Measurements from ENCODE around the gene ZNF398.

Gene ZNF398

DNA sequence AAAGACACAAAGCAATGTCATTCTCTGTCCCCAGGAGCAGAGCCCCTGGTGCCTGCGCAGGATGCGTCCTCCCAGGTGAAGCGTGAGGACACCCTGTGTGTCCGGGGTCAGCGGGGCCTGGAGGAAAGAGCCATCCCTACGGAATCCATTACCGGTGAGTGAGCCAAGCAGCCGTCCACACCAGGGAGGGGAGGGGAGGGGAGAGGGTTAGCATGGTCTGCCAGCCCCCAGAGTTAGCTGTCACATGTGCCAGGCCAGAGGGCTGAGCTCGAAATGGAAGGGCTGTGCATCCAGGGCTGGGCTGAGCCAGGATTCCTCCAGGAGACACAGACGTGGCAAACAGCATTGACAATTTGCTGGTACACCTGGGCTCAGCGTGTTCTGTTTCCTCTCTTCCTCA, 63.3 kb downstream of the ZNF398 start:
- no peaks in the 10 kb centered on the region for H3K27me3 ChIP-seq (ENCODE audit: control insufficient read depth in 1 of 2, insufficient read depth in 1 of 2, low read length in 2 of 2)
- no peak overlapping the region for H2AFZ ChIP-seq (ENCODE audit: low read depth, low read length)
- no peak overlapping the region for H4K8ac ChIP-seq (ENCODE audit: low read length)
- H3K4me1 ChIP-seq (ENCODE audit: control insufficient read depth, insufficient read depth, low read depth, low read length): peaks cover under 1% of the 10 kb centered on the region
- H3K4me2 ChIP-seq (ENCODE audit: low read length, poor library complexity, severe bottlenecking): no peak overlapping the region
- H3K14ac ChIP-seq (ENCODE audit: low read length in 2 of 2): no peak overlapping the region
- DNase-seq: no peak
- no peak overlapping the region for H3K4me3 ChIP-seq (ENCODE audit: insufficient read depth in 1 of 2, low read depth in 1 of 2, low read length in 2 of 2)
- no peak overlapping the region for H2AK5ac ChIP-seq (ENCODE audit: low read length, severe bottlenecking)
- no peak overlapping the region for H3K4ac ChIP-seq (ENCODE audit: low read depth in 1 of 2, low read length in 2 of 2)
- no peak overlapping the region for H3K18ac ChIP-seq (ENCODE audit: low read depth in 1 of 2, low read length in 2 of 2)
- peaks cover 77 to 94% of the 10 kb centered on the region in 2 experiments for H3K36me3 ChIP-seq (ENCODE audit: control insufficient read depth in 1 of 2, insufficient read depth in 2 of 2, low read depth in 1 of 2, low read length in 2 of 2)
- H2BK5ac ChIP-seq (ENCODE audit: low read depth, low read length, poor library complexity, severe bottlenecking): no peak overlapping the region
- H2BK15ac ChIP-seq (ENCODE audit: low read depth, poor library complexity, severe bottlenecking): no peak overlapping the region
- H3K23ac ChIP-seq (ENCODE audit: low read length in 2 of 2): no peak overlapping the region
- H2BK120ac ChIP-seq (ENCODE audit: low read depth, low read length): no peak overlapping the region
- H3K27ac ChIP-seq (ENCODE audit: low read length, poor library complexity, severe bottlenecking): no peak overlapping the region
- H3K9ac ChIP-seq (ENCODE audit: low read length): no peak overlapping the region
- no peak overlapping the region for H4K91ac ChIP-seq (ENCODE audit: low read length)
- H2BK12ac ChIP-seq (ENCODE audit: low read length in 2 of 2): no peak overlapping the region
- no peaks in the 10 kb centered on the region for H3K9me3 ChIP-seq (ENCODE audit: control insufficient read depth, low read length)
- 98% methylated on average over 10 of the region's 11 CpGs for WGBS
- peaks cover 41% of the 10 kb centered on the region for H3K79me1 ChIP-seq (replicated peaks; ENCODE audit: low read length, poor library complexity, severe bottlenecking)

- H2BK5ac ChIP-seq (ENCODE audit: low read depth, low read length, poor library complexity, severe bottlenecking): no peak overlapping the region
- H3K4me3 ChIP-seq (ENCODE audit: insufficient read depth in 1 of 2, low read depth in 1 of 2, low read length in 2 of 2): no peak overlapping the region
- H3K4me1 ChIP-seq (ENCODE audit: control insufficient read depth, insufficient read depth, low read depth, low read length): peaks cover 2% of the 10 kb centered on the region
- no peak overlapping the region for H3K27ac ChIP-seq (ENCODE audit: low read length, poor library complexity, severe bottlenecking)
- H3K79me1 ChIP-seq (replicated peaks; ENCODE audit: low read length, poor library complexity, severe bottlenecking): peaks cover 40% of the 10 kb centered on the region
- H2BK15ac ChIP-seq (ENCODE audit: low read depth, poor library complexity, severe bottlenecking): no peak overlapping the region
- H3K18ac ChIP-seq (ENCODE audit: low read depth in 1 of 2, low read length in 2 of 2): no peak overlapping the region
- H3K23ac ChIP-seq (ENCODE audit: low read length in 2 of 2): no peak overlapping the region
- no peak overlapping the region for H3K9ac ChIP-seq (ENCODE audit: low read length)
- no peak overlapping the region for H2BK120ac ChIP-seq (ENCODE audit: low read depth, low read length)
- H2AK5ac ChIP-seq (ENCODE audit: low read length, severe bottlenecking): no peak overlapping the region
- peaks cover 76 to 99% of the 10 kb centered on the region in 2 experiments for H3K36me3 ChIP-seq (ENCODE audit: control insufficient read depth in 1 of 2, insufficient read depth in 2 of 2, low read depth in 1 of 2, low read length in 2 of 2)
- no peaks in the 10 kb centered on the region for H3K27me3 ChIP-seq (ENCODE audit: control insufficient read depth in 1 of 2, insufficient read depth in 1 of 2, low read length in 2 of 2)
- H4K91ac ChIP-seq (ENCODE audit: low read length): no peak overlapping the region
- DNase-seq: no peak
- H2BK12ac ChIP-seq (ENCODE audit: low read length in 2 of 2): no peak overlapping the region
- H2AFZ ChIP-seq (ENCODE audit: low read depth, low read length): no peak overlapping the region
- H4K8ac ChIP-seq (ENCODE audit: low read length): no peak overlapping the region
- H3K4me2 ChIP-seq (ENCODE audit: low read length, poor library complexity, severe bottlenecking): no peak overlapping the region
- no peaks in the 10 kb centered on the region for H3K9me3 ChIP-seq (ENCODE audit: control insufficient read depth, low read length)
- no peak overlapping the region for H3K4ac ChIP-seq (ENCODE audit: low read depth in 1 of 2, low read length in 2 of 2)
- no peak overlapping the region for H3K14ac ChIP-seq (ENCODE audit: low read length in 2 of 2)
- WGBS: 95% methylated on average over 7 of the region's 7 CpGs
Measured at GRCh38 chr7:149214020-149214720, 66.9 kb downstream of the ZNF398 start.

DNA sequence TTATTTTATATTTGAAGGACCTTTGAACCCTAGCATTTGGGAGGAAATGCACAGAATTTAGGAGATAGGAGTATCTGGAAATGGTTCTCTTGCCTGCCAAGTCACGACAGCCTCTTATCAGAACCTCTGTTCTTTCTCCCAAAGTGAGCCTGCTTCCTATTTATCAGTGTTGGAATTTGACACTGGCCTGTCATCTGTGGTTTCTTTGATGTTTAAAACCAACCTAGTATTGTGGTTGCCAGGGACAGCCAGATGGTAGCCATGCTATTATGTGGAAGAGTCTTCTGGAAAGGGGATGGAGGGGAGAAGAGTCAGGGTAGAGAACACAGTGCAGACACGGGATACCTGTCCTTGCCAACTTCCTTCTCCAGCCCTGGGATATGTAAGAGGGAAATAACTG, 69.1 kb downstream of the ZNF398 start:
- Histone ChIP-seq H3K4ac (ENCODE audit: low read depth in 1 of 2, low read length in 2 of 2) (no peak overlapping the region), H3K9me3 (ENCODE audit: control insufficient read depth, low read length) (no peaks in the 10 kb centered on the region), H3K36me3 (ENCODE audit: control insufficient read depth in 1 of 2, insufficient read depth in 2 of 2, low read depth in 1 of 2, low read length in 2 of 2) (peaks cover 77 to 92% of the 10 kb centered on the region in 2 experiments), H2AFZ (ENCODE audit: low read depth, low read length) (no peak overlapping the region), H3K14ac (ENCODE audit: low read length in 2 of 2) (no peak overlapping the region), H3K27ac (ENCODE audit: low read length, poor library complexity, severe bottlenecking) (no peak overlapping the region), H4K91ac (ENCODE audit: low read length) (no peak overlapping the region), H3K18ac (ENCODE audit: low read depth in 1 of 2, low read length in 2 of 2) (no peak overlapping the region), H2AK5ac (ENCODE audit: low read length, severe bottlenecking) (no peak overlapping the region), H3K4me1 (ENCODE audit: control insufficient read depth, insufficient read depth, low read depth, low read length) (peaks cover 9% of the 10 kb centered on the region), H2BK15ac (ENCODE audit: low read depth, poor library complexity, severe bottlenecking) (no peak overlapping the region), H3K23ac (ENCODE audit: low read length in 2 of 2) (no peak overlapping the region), H2BK5ac (ENCODE audit: low read depth, low read length, poor library complexity, severe bottlenecking) (no peak overlapping the region), H3K4me2 (ENCODE audit: low read length, poor library complexity, severe bottlenecking) (no peak overlapping the region), H3K4me3 (ENCODE audit: insufficient read depth in 1 of 2, low read depth in 1 of 2, low read length in 2 of 2) (no peak overlapping the region), H2BK12ac (ENCODE audit: low read length in 2 of 2) (no peak overlapping the region), H3K9ac (ENCODE audit: low read length) (no peak overlapping the region), H2BK120ac (ENCODE audit: low read depth, low read length) (no peak overlapping the region), H3K27me3 (ENCODE audit: control insufficient read depth in 1 of 2, insufficient read depth in 1 of 2, low read length in 2 of 2) (no peaks in the 10 kb centered on the region), H4K8ac (ENCODE audit: low read length) (no peak overlapping the region), H3K79me1 (replicated peaks; ENCODE audit: low read length, poor library complexity, severe bottlenecking) (peaks cover 30% of the 10 kb centered on the region)
- DNase-seq: no peak
- no CpG with 5 or more reads among the region's 2 CpGs for WGBS

- Histone ChIP-seq H3K36me3 (ENCODE audit: control insufficient read depth in 1 of 2, insufficient read depth in 2 of 2, low read depth in 1 of 2, low read length in 2 of 2) (peaks cover 83 to 88% of the 10 kb centered on the region in 2 experiments), H3K4me3 (ENCODE audit: insufficient read depth in 1 of 2, low read depth in 1 of 2, low read length in 2 of 2) (no peak overlapping the region), H2BK12ac (ENCODE audit: low read length in 2 of 2) (no peak overlapping the region), H3K9ac (ENCODE audit: low read length) (no peak overlapping the region), H3K18ac (ENCODE audit: low read depth in 1 of 2, low read length in 2 of 2) (no peak overlapping the region), H2BK15ac (ENCODE audit: low read depth, poor library complexity, severe bottlenecking) (no peak overlapping the region), H2BK120ac (ENCODE audit: low read depth, low read length) (no peak overlapping the region), H3K4me1 (ENCODE audit: control insufficient read depth, insufficient read depth, low read depth, low read length) (peaks cover 11% of the 10 kb centered on the region), H3K27me3 (ENCODE audit: control insufficient read depth in 1 of 2, insufficient read depth in 1 of 2, low read length in 2 of 2) (no peaks in the 10 kb centered on the region), H3K9me3 (ENCODE audit: control insufficient read depth, low read length) (no peaks in the 10 kb centered on the region), H2AK5ac (ENCODE audit: low read length, severe bottlenecking) (no peak overlapping the region), H3K4me2 (ENCODE audit: low read length, poor library complexity, severe bottlenecking) (no peak overlapping the region), H3K4ac (ENCODE audit: low read depth in 1 of 2, low read length in 2 of 2) (no peak overlapping the region), H3K27ac (ENCODE audit: low read length, poor library complexity, severe bottlenecking) (no peak overlapping the region), H2AFZ (ENCODE audit: low read depth, low read length) (no peak overlapping the region), H3K79me1 (replicated peaks; ENCODE audit: low read length, poor library complexity, severe bottlenecking) (peaks cover 33% of the 10 kb centered on the region), H3K14ac (ENCODE audit: low read length in 2 of 2) (no peak overlapping the region), H3K23ac (ENCODE audit: low read length in 2 of 2) (no peak overlapping the region), H4K8ac (ENCODE audit: low read length) (no peak overlapping the region), H2BK5ac (ENCODE audit: low read depth, low read length, poor library complexity, severe bottlenecking) (no peak overlapping the region), H4K91ac (ENCODE audit: low read length) (no peak overlapping the region)
- WGBS: 99% methylated on average over 6 of the region's 6 CpGs
- DNase-seq: no peak
Measured at GRCh38 chr7:149217570-149217969, 70.3 kb downstream of the ZNF398 start.

Measured in mesenchymal stem cell (in vitro differentiated cells and primary cell).